HCT116 (cell line): ENCODE results near the gene USH1C. TPM values are rescaled to one million over a fixed set of nuclear protein-coding genes. Genes with fewer than 3 reads are reported as not detected.

Source experiments
- ATAC-seq: fragments of 200-7000 bp; cut with Tn5 transposase; 2 replicates; pipeline ENCODE4 v1.9.1; 2020; ENCODE audit warnings: mild to moderate bottlenecking, moderate library complexity
- BruUV-seq: library from RNA; stranded (reverse); fragments of 400-500 nt; replicated peaks from 2 replicates; lab custom pipeline; 2021; lab: Mats Ljungman, UMichigan
- CTCF ChIA-PET: fragments of 300-600 bp; sonication (Branson Sonifier 250); formaldehyde crosslinking; loops from one replicate; lab custom pipeline; 2021; ENCODE audit warnings: antibody characterized with exemption; lab: Charles Lee
- POLR2A ChIA-PET: fragments of 300-600, 350-600 bp; sonication (Branson Sonifier 250); formaldehyde crosslinking; loops from one replicate; lab custom pipeline; 2021; ENCODE audit warnings: antibody characterized with exemption; lab: Charles Lee
- RAD21 ChIA-PET, 2 experiments: fragments of 300-600 bp; sonication (Branson Sonifier 250); formaldehyde crosslinking; loops; one replicate each; lab custom pipeline; 2023; ENCODE audit warnings: low total read pairs in 2 of 2; ENCODE audit not compliant: uncharacterized antibody in 2 of 2, unreplicated experiment in 2 of 2, low non-redundant PET in 1 of 2; lab: Charles Lee
- DNase-seq: peaks from one replicate; pipeline ENCODE4 v3.0.0-alpha.2; 2010; ENCODE audit warnings: low read depth, low spot score
- H2AFZ ChIP-seq: fragments of 200-600 bp; shearing (Covaris generic), sonication (generic); 2 replicates; pipeline ENCODE4 v1.6.1; 2017; ENCODE audit warnings: low read depth, mixed run types, mixed read lengths, antibody characterized with exemption, low read length; ENCODE audit not compliant: poor library complexity, severe bottlenecking
- H3K27ac ChIP-seq: 2 replicates; pipeline ENCODE4 v1.5.1; 2012; ENCODE audit warnings: low read depth, low read length
- H3K27me3 ChIP-seq: fragments of 200-600 bp; sonication (generic); 2 replicates; pipeline ENCODE4 v1.6.1; 2016; ENCODE audit warnings: mixed run types, low read length, mixed read lengths; ENCODE audit not compliant: insufficient read depth
- H3K36me3 ChIP-seq, 2 experiments: fragments of 200-500 bp in 1 of 2; fragments of 200-600 bp in 1 of 2; sonication (Bioruptor generic) in 1 of 2; sonication (generic) in 1 of 2; 2 replicates each; pipeline versions ENCODE4 v1.5.1 to v1.6.1; 2014 to 2016; ENCODE audit warnings: low read length in 2 of 2, inconsistent platforms in 1 of 2, mixed read lengths in 1 of 2, mixed run types in 1 of 2; ENCODE audit not compliant: insufficient read depth in 2 of 2, control insufficient read depth in 1 of 2
- H3K4me1 ChIP-seq, 2 experiments: fragments of 200-600 bp in 1 of 2; sonication (generic) in 1 of 2; 2 replicates each; pipeline versions ENCODE4 v1.5.1 to v1.6.1; 2012 to 2017; ENCODE audit warnings: low read length in 2 of 2, inconsistent platforms in 1 of 2, mild to moderate bottlenecking in 1 of 2, mixed read lengths in 1 of 2, mixed run types in 1 of 2, moderate library complexity in 1 of 2; ENCODE audit not compliant: insufficient read depth in 2 of 2, control insufficient read depth in 1 of 2
- H3K4me2 ChIP-seq: fragments of 200-600 bp; sonication (generic); 2 replicates; pipeline ENCODE4 v1.6.1; 2017; ENCODE audit warnings: mixed run types, low read length, mixed read lengths
- H3K4me3 ChIP-seq, 2 experiments: fragments of 200-600 bp in 1 of 2; sonication (generic) in 1 of 2; replicated peaks in 1 of 2; 2 replicates each; pipeline ENCODE4 v1.5.1; 2011 to 2016; ENCODE audit warnings: low read length in 2 of 2, control low read depth in 1 of 2, low read depth in 1 of 2, mild to moderate bottlenecking in 1 of 2, mixed read lengths in 1 of 2, mixed run types in 1 of 2
- H3K79me2 ChIP-seq: fragments of 200-600 bp; sonication (generic); 2 replicates; pipeline ENCODE4 v1.6.1; 2017; ENCODE audit warnings: mild to moderate bottlenecking, mixed run types, low read length, moderate library complexity, mixed read lengths; ENCODE audit not compliant: insufficient read depth
- H3K9ac ChIP-seq: fragments of 200-600 bp; sonication (generic); 2 replicates; pipeline ENCODE4 v1.6.1; 2016; ENCODE audit warnings: low read length, mixed read lengths
- H3K9me2 ChIP-seq: fragments of 200-600 bp; sonication (generic), shearing (Covaris generic); 2 replicates; pipeline ENCODE4 v1.6.1; 2017; ENCODE audit warnings: mixed run types, mild to moderate bottlenecking, moderate library complexity; ENCODE audit not compliant: insufficient read depth
- H3K9me3 ChIP-seq, 2 experiments: fragments of 200-500 bp in 1 of 2; fragments of 200-600 bp in 1 of 2; sonication (Bioruptor generic) in 1 of 2; sonication (generic) in 1 of 2; 2 replicates each; pipeline ENCODE4 v1.6.1; 2014 to 2017; ENCODE audit warnings: low read length in 2 of 2, mixed read lengths in 2 of 2, inconsistent platforms in 1 of 2, low read depth in 1 of 2, mild to moderate bottlenecking in 1 of 2, mixed run types in 1 of 2, moderate library complexity in 1 of 2; ENCODE audit not compliant: control insufficient read depth in 1 of 2, insufficient read depth in 1 of 2
- H4K20me1 ChIP-seq: fragments of 200-600 bp; sonication (generic), shearing (Covaris generic); 2 replicates; pipeline ENCODE4 v1.6.1; 2017; ENCODE audit warnings: mixed run types, mild to moderate bottlenecking, moderate library complexity; ENCODE audit not compliant: insufficient read depth
- ATF3 ChIP-seq: IDR thresholded peaks from 2 replicates; pipeline ENCODE4 v1.6.1; 2012
- CEBPB ChIP-seq: IDR thresholded peaks from 2 replicates; pipeline ENCODE4 v1.6.1; 2012; ENCODE audit warnings: low read depth
- EGR1 ChIP-seq: IDR thresholded peaks from 2 replicates; pipeline ENCODE4 v1.6.1; 2012; ENCODE audit warnings: low read depth
- EZH2 ChIP-seq: fragments of 200-600 bp; sonication (generic); IDR thresholded peaks from 2 replicates; pipeline ENCODE4 v1.6.1; 2017; ENCODE audit warnings: antibody characterized with exemption, mixed run types
- FOSL1 ChIP-seq: IDR thresholded peaks from 2 replicates; pipeline ENCODE4 v1.6.1; 2012; ENCODE audit warnings: low read depth
- JUND ChIP-seq: IDR thresholded peaks from 2 replicates; pipeline ENCODE4 v1.6.1; 2012
- POLR2AphosphoS5 ChIP-seq: IDR thresholded peaks from 2 replicates; pipeline ENCODE4 v1.6.1; 2011; ENCODE audit warnings: mild to moderate bottlenecking, low read depth, low read length, moderate library complexity
- SIN3A ChIP-seq: IDR thresholded peaks from 2 replicates; pipeline ENCODE4 v1.6.1; 2012; ENCODE audit warnings: low read depth
- SRF ChIP-seq: IDR thresholded peaks from 2 replicates; pipeline ENCODE4 v1.6.1; 2012; ENCODE audit warnings: low read depth
- YY1 ChIP-seq: IDR thresholded peaks from 2 replicates; pipeline ENCODE4 v1.6.1; 2011; ENCODE audit warnings: low read length, low read depth, moderate library complexity, mild to moderate bottlenecking; ENCODE audit not compliant: insufficient replicate concordance; ENCODE audit errors: extremely low read depth
- ZFX ChIP-seq: fragments of 450-650 bp; IDR thresholded peaks from 2 replicates; pipeline ENCODE4 v1.6.1; 2017
- ZNF274 ChIP-seq: fragments of 200-500 bp; sonication (Bioruptor generic); IDR thresholded peaks from 2 replicates; pipeline ENCODE4 v1.6.1; 2014; ENCODE audit warnings: mild to moderate bottlenecking, low read depth, low read length, inconsistent platforms
- intact Hi-C: fragments of 100-400 bp; cut with micrococcal nuclease; formaldehyde crosslinking; loops from 2 replicates; pipeline ENCODE4 v1.10.0; 2022
- total RNA-seq: library from RNA; stranded (reverse); gene quantifications from one replicate; pipeline ENCODE4 v1.2.1, GENCODE V29; 2021; ENCODE audit not compliant: unreplicated experiment

Gene USH1C
- total RNA-seq, 1 experiment from 2014 or later, result 13.4 TPM

GRCh38 chr11:17478070-17478469 is 66.1 kb downstream of the USH1C start:
- H3K27me3 ChIP-seq, result no peaks in the 10 kb centered on the region
- TF ChIP-seq ATF3 (no peak), ZFX (no peak), POLR2AphosphoS5 (no peak), SIN3A (no peak), SRF (no peak), EZH2 (no peak), JUND (no peak), YY1 (no peak)
- TF ChIP-seq, all 23 proteins: peak for 0
- no peaks in the 10 kb centered on the region for H3K79me2 ChIP-seq
- H3K9me3 ChIP-seq, result no peaks in the 10 kb centered on the region
- ChIA-PET RAD21 (no interaction called here), POLR2A (no interaction called here), CTCF (no interaction called here)
- H3K4me1 ChIP-seq, result peaks cover 2 to 18% of the 10 kb centered on the region in 2 experiments; a peak in 3 of 4 replicates
- no peak overlapping the region for H3K4me3 ChIP-seq
- H2AFZ ChIP-seq, result no peak overlapping the region
- no peak overlapping the region for H3K9ac ChIP-seq
- DNase-seq (no peak), ATAC-seq (no peak)
- no peaks in the 10 kb centered on the region for H4K20me1 ChIP-seq
- no peaks in the 10 kb centered on the region for H3K9me2 ChIP-seq
- no peaks in the 10 kb centered on the region for H3K36me3 ChIP-seq
- intact Hi-C loops, result no loop called here
- no peak overlapping the region for H3K4me2 ChIP-seq
- no peak overlapping the region for H3K27ac ChIP-seq
- BruUV-seq, result no TSS peak

DNA sequence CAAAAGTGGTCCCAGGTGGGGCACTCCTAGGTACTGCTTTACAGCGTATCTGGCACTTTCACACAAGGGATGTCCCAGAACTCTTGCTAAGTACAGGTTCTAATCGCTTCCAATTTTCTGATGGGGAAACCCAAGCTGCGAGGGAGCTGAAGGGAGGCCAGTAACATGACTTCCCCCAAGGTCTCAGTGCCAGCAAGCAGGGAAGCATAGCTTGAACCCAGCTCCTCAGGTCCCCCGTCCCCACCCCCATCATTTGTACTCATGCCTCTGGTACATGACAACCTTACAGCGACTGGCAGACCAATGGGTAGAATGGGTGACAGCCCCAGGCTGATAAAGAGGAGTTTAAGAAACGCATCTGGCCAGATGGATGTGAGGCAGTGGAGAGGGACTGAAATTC is 66.9 kb downstream of the USH1C start:
- Histone ChIP-seq H3K9me2 (no peaks in the 10 kb centered on the region), H4K20me1 (no peaks in the 10 kb centered on the region), H3K4me1 (peaks cover 5 to 20% of the 10 kb centered on the region in 2 experiments; a peak in 3 of 4 replicates), H3K79me2 (no peaks in the 10 kb centered on the region), H3K36me3 (no peaks in the 10 kb centered on the region), H3K4me2 (no peak overlapping the region), H3K9ac (no peak overlapping the region), H3K9me3 (no peaks in the 10 kb centered on the region), H3K4me3 (no peak overlapping the region), H2AFZ (no peak overlapping the region), H3K27me3 (no peaks in the 10 kb centered on the region), H3K27ac (no peak overlapping the region)
- POLR2A ChIA-PET, result no interaction called here
- CTCF ChIA-PET, result no interaction called here
- BruUV-seq, result no TSS peak
- ATAC-seq, result no peak
- DNase-seq, result no peak
- intact Hi-C loops, result no loop called here
- RAD21 ChIA-PET, result no interaction called here
- no peak for TF ChIP-seq FOSL1
- TF ChIP-seq ZNF274, result no peak
- no peak for TF ChIP-seq EGR1
- no peak for TF ChIP-seq YY1
- no peak for TF ChIP-seq CEBPB
- TF ChIP-seq SIN3A, result no peak
